Measurements from ENCODE around the gene SULT1B1. TPM values are rescaled to one million over a fixed set of nuclear protein-coding genes. Genes with fewer than 3 reads are reported as not detected.
A peak's percentile ranks its signal among the peaks of the same experiment; 100 is the strongest.

Gene SULT1B1
- total and polyA plus RNA-seq, 2 experiments from 2014 or later, result 10.7 to 53.8 TPM

DNA sequence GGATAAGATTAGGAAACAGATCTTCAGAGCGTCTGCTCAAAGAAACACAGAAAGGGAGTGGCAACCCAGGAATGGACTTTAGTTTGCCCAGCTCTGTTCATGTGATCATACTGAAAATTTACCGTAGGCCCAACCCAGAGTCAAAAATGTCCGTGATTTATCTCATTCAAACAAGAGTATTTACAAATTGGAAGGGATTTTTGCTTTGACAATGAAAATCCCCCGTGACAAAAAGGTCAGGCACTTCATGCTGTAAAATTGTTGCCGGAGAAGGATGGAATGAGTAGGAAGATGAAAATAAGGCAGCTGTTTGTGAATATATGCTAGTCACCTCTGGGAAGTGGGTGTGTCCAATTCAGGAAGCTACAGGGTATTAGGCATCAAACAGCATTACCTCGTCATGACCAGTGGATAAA, 1.2 kb downstream of the SULT1B1 start:
- peaks cover 12% of the 10 kb centered on the region for H3K79me2 ChIP-seq
- peaks cover 6% of the 10 kb centered on the region for H3K9me3 ChIP-seq (ENCODE audit: low read depth)
- H3K9me2 ChIP-seq (replicated peaks; ENCODE audit: insufficient read depth), result no peaks in the 10 kb centered on the region
- H3K4me3 ChIP-seq, result peak overlapping the region; percentile 7
- H3K4me2 ChIP-seq, result peak overlapping the region; percentile 65
- H3K36me3 ChIP-seq (replicated peaks; ENCODE audit: insufficient read depth, low read depth), result no peaks in the 10 kb centered on the region
- H3K4me1 ChIP-seq (ENCODE audit: insufficient read depth), result peaks cover 25% of the 10 kb centered on the region
- TF ChIP-seq, protein P1, sequence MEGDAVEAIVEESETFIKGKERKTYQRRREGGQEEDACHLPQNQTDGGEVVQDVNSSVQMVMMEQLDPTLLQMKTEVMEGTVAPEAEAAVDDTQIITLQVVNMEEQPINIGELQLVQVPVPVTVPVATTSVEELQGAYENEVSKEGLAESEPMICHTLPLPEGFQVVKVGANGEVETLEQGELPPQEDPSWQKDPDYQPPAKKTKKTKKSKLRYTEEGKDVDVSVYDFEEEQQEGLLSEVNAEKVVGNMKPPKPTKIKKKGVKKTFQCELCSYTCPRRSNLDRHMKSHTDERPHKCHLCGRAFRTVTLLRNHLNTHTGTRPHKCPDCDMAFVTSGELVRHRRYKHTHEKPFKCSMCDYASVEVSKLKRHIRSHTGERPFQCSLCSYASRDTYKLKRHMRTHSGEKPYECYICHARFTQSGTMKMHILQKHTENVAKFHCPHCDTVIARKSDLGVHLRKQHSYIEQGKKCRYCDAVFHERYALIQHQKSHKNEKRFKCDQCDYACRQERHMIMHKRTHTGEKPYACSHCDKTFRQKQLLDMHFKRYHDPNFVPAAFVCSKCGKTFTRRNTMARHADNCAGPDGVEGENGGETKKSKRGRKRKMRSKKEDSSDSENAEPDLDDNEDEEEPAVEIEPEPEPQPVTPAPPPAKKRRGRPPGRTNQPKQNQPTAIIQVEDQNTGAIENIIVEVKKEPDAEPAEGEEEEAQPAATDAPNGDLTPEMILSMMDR (IDR thresholded peaks at IDR 0.05; ENCODE audit: poor library complexity), result no peak
- no peak for TF ChIP-seq EZH2phosphoT487 (IDR thresholded peaks at IDR 0.05; ENCODE audit: low read depth, severe bottlenecking, unreplicated experiment)
- TF ChIP-seq EZH2 (IDR thresholded peaks at IDR 0.05; ENCODE audit: borderline replicate concordance), result no peak
- 41% methylated on average over 6 of the region's 6 CpGs for WGBS (ENCODE audit: low lambda C conversion rate, missing lambda C conversion rate)
- no peaks in the 10 kb centered on the region for H3K27me3 ChIP-seq
- peak overlapping the region; percentile 89 for H3K27ac ChIP-seq
- peak overlapping the region; percentile 61 for H2AFZ ChIP-seq
- no peaks in the 10 kb centered on the region for H4K20me1 ChIP-seq (ENCODE audit: insufficient read depth, poor library complexity, severe bottlenecking)
- peak; percentile 61 for DNase-seq (ENCODE audit: low spot score)

DNA sequence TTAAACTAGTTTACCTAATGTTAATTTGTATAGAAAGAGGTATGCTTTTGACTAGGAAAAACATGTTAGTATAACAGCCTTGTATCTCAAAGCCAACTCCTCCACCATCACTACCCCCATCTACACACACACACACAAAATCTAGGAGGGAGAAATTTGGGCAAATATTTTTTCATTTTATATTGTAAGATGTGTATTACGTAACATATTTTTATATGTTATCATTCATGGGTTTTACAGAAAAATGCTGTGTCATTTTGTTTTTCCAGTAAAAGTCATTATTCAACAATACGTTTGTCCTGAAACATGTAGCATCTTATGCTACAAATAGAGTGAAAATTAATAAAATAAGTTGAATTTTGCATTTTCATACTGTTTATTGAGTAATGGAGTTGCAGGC, 3.0 kb downstream of the SULT1B1 start:
- H3K79me2 ChIP-seq, result peaks cover 12% of the 10 kb centered on the region
- H3K4me2 ChIP-seq, result peak overlapping the region; percentile 65
- peaks cover 34% of the 10 kb centered on the region for H3K4me1 ChIP-seq (ENCODE audit: insufficient read depth)
- H3K36me3 ChIP-seq (replicated peaks; ENCODE audit: insufficient read depth, low read depth), result no peaks in the 10 kb centered on the region
- TF ChIP-seq EZH2phosphoT487 (IDR thresholded peaks at IDR 0.05; ENCODE audit: low read depth, severe bottlenecking, unreplicated experiment) (no peak), EZH2 (IDR thresholded peaks at IDR 0.05; ENCODE audit: borderline replicate concordance) (no peak)
- TF ChIP-seq, protein P1 (IDR thresholded peaks at IDR 0.05; ENCODE audit: poor library complexity), result no peak
- H3K27me3 ChIP-seq, result no peaks in the 10 kb centered on the region
- WGBS (ENCODE audit: low lambda C conversion rate, missing lambda C conversion rate), result 97% methylated on average over 2 of the region's 2 CpGs
- peaks cover 6% of the 10 kb centered on the region for H3K9me3 ChIP-seq (ENCODE audit: low read depth)
- DNase-seq (ENCODE audit: low spot score), result no peak
- H4K20me1 ChIP-seq (ENCODE audit: insufficient read depth, poor library complexity, severe bottlenecking), result no peaks in the 10 kb centered on the region
- no peak overlapping the region for H2AFZ ChIP-seq
- H3K4me3 ChIP-seq, result no peak overlapping the region
- peak overlapping the region; percentile 89 for H3K27ac ChIP-seq
- H3K9me2 ChIP-seq (replicated peaks; ENCODE audit: insufficient read depth), result no peaks in the 10 kb centered on the region

DNA sequence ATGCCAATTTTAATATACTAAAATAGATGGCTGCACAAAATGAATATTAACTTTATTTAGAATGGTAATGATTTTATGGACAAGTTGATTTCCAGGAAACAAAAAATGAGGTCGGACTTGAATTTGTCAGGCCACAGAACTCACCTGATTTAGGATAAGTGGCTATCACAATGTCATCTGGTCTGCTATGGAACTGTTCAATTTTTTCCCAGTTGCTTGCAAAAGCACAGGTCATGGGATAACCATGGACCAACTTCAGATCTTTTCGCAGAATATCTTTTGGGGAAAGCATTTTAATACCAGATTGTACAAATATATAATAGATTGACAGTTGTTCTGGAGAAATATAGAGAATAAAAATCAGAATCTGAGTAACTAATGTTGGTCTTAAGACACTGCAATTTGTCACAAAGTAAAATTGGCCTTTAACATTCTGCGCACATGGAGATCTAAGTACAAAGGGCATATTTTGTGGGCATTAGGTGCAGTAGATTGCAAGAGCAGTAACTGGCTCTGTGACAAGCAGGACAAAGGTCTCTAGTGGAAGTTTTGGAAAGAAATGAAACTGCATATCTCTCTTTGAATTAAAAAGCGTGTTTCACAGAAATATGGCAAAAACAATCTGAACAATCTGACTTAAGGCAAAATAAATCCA, 5.4 kb downstream of the SULT1B1 start:
- Histone ChIP-seq H3K4me2 (peak overlapping the region; percentile 46), H4K20me1 (ENCODE audit: insufficient read depth, poor library complexity, severe bottlenecking) (no peaks in the 10 kb centered on the region), H3K9me3 (ENCODE audit: low read depth) (peaks cover 6% of the 10 kb centered on the region), H3K79me2 (peaks cover 12% of the 10 kb centered on the region), H3K27me3 (no peaks in the 10 kb centered on the region), H3K36me3 (replicated peaks; ENCODE audit: insufficient read depth, low read depth) (no peaks in the 10 kb centered on the region), H2AFZ (no peak overlapping the region), H3K4me1 (ENCODE audit: insufficient read depth) (peaks cover 27% of the 10 kb centered on the region), H3K9me2 (replicated peaks; ENCODE audit: insufficient read depth) (no peaks in the 10 kb centered on the region), H3K27ac (peak overlapping the region; percentile 53), H3K4me3 (no peak overlapping the region)
- TF ChIP-seq, protein P1 (IDR thresholded peaks at IDR 0.05; ENCODE audit: poor library complexity), result no peak
- TF ChIP-seq EZH2 (IDR thresholded peaks at IDR 0.05; ENCODE audit: borderline replicate concordance), result no peak
- no peak for TF ChIP-seq EZH2phosphoT487 (IDR thresholded peaks at IDR 0.05; ENCODE audit: low read depth, severe bottlenecking, unreplicated experiment)
- no peak for DNase-seq (ENCODE audit: low spot score)
- 89% methylated on average over 4 of the region's 4 CpGs for WGBS (ENCODE audit: low lambda C conversion rate, missing lambda C conversion rate)

Measured in hepatocyte (in vitro differentiated cells).